OCI-LY7 (cell line): ENCODE data around the gene TACR2.

Experiments
- CTCF ChIP-seq: fragments of 200-600 bp; sonication (generic); conservative IDR thresholded peaks from 2 replicates; pipeline ENCODE4 v1.5.1; 2014; ENCODE audit warnings: mild to moderate bottlenecking, antibody characterized with exemption, low read length, moderate library complexity, mixed read lengths
- EZH2phosphoT487 ChIP-seq: fragments of 200-600 bp; sonication (generic); IDR thresholded peaks from 2 replicates; pipeline ENCODE4 v1.6.1; 2018; ENCODE audit warnings: low read depth, borderline replicate concordance, mild to moderate bottlenecking, mixed run types, antibody characterized with exemption, low read length, moderate library complexity, mixed read lengths

DNA sequence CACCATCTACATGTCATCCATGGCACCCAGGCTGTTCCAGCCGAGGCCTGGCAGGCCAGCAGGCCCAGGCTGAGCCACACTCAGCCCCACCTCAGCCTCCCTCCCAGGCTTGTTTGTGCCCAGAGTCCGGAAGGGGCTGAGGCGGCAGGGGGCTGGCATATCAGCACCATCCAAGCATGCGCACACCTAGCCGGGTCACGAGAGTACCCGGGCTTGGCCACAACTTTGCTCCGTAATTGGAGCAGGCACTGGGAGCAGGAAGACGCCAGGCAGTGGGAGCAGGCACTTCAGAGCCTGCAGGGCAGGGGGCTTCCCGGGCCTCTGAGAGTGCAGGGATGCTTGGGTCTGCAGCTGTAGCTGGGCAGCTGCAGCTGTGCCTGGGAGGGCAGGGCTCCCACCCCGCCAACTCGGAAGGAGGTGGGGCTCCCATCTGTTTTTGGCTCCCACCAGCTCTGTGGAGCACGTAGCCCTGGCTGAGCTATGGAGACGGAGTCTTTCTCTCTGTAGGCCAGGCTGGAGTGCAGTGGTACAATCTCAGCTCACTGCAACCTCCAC is 19.3 kb upstream of the TACR2 start:
- TF ChIP-seq CTCF (no peak), EZH2phosphoT487 (no peak)
